Neural cell (in vitro differentiated cells): ENCODE measurements around the gene ZGLP1. TPM values are rescaled to one million over a fixed set of nuclear protein-coding genes. Genes with fewer than 3 reads are reported as not detected.

Source experiments
- H2AFZ ChIP-seq: fragments of 200-600, 300-800 bp; sonication (generic), shearing (Covaris generic); 2 replicates; pipeline ENCODE4 v1.6.0; 2014; ENCODE audit warnings: low read depth, mild to moderate bottlenecking, antibody characterized with exemption, low read length, moderate library complexity
- H3F3A ChIP-seq: fragments of 200-600 bp; shearing (Covaris generic); 2 replicates; pipeline ENCODE4 v1.6.1; 2016; ENCODE audit warnings: mild to moderate bottlenecking, moderate library complexity, mixed read lengths, antibody characterized with exemption, low read length; ENCODE audit not compliant: insufficient read depth, poor library complexity, severe bottlenecking
- H3K27ac ChIP-seq: fragments of 200-600, 300-800 bp; sonication (generic), shearing (Covaris generic); 2 replicates; pipeline ENCODE4 v1.5.1; 2014; ENCODE audit warnings: mild to moderate bottlenecking, low read length, moderate library complexity
- H3K27me3 ChIP-seq: fragments of 300-800, 200-600 bp; sonication (generic), shearing (Covaris generic); 2 replicates; pipeline ENCODE4 v1.6.0; 2014; ENCODE audit warnings: mild to moderate bottlenecking, low read depth, low read length, moderate library complexity; ENCODE audit not compliant: insufficient read depth
- H3K36me3 ChIP-seq: fragments of 300-800, 200-600 bp; sonication (generic), shearing (Covaris generic); 2 replicates; pipeline ENCODE4 v1.5.1; 2014; ENCODE audit warnings: mild to moderate bottlenecking, antibody characterized with exemption, low read length, moderate library complexity; ENCODE audit not compliant: insufficient read depth
- H3K4me2 ChIP-seq: fragments of 300-800, 200-600 bp; sonication (generic), shearing (Covaris generic); 2 replicates; pipeline ENCODE4 v1.6.0; 2014; ENCODE audit warnings: mild to moderate bottlenecking, low read length
- H3K4me3 ChIP-seq: fragments of 300-800, 200-600 bp; sonication (generic), shearing (Covaris generic); 2 replicates; pipeline ENCODE4 v1.5.1; 2014; ENCODE audit warnings: mild to moderate bottlenecking, low read length, moderate library complexity
- H3K79me2 ChIP-seq: fragments of 200-600 bp; shearing (Covaris generic); replicated peaks from 2 replicates; pipeline ENCODE4 v1.6.0; 2014; ENCODE audit warnings: mild to moderate bottlenecking, low read length, moderate library complexity; ENCODE audit not compliant: insufficient read depth
- H3K9ac ChIP-seq: fragments of 300-800, 200-600 bp; sonication (generic), shearing (Covaris generic); 2 replicates; pipeline ENCODE4 v1.6.1; 2016; ENCODE audit warnings: mild to moderate bottlenecking, low read length, mixed read lengths
- H3K9me2 ChIP-seq: fragments of 200-600 bp; shearing (Covaris generic); 2 replicates; pipeline ENCODE4 v1.6.1; 2016; ENCODE audit warnings: mild to moderate bottlenecking, low read length, mixed read lengths; ENCODE audit not compliant: insufficient read depth
- H3K9me3 ChIP-seq: fragments of 200-600, 300-800 bp; sonication (generic), shearing (Covaris generic); 2 replicates; pipeline ENCODE4 v1.6.1; 2016; ENCODE audit warnings: mild to moderate bottlenecking, mixed run types, low read length, moderate library complexity, mixed read lengths
- H4K20me1 ChIP-seq: fragments of 200-600 bp; shearing (Covaris generic); 2 replicates; pipeline ENCODE4 v1.6.1; 2016; ENCODE audit warnings: mild to moderate bottlenecking, mixed run types; ENCODE audit not compliant: insufficient read depth
- EP300 ChIP-seq: fragments of 450-650 bp; conservative IDR thresholded peaks from 2 replicates; pipeline ENCODE4 v1.6.1; 2014; ENCODE audit warnings: antibody characterized with exemption, mild to moderate bottlenecking, moderate library complexity; ENCODE audit not compliant: poor library complexity, severe bottlenecking
- EZH2 ChIP-seq: fragments of 200-600, 300-800 bp; shearing (Covaris generic), sonication (generic); IDR thresholded peaks from 2 replicates; pipeline ENCODE4 v1.6.1; 2014; ENCODE audit warnings: antibody characterized with exemption, low read length, borderline replicate concordance, mild to moderate bottlenecking; ENCODE audit not compliant: insufficient read depth, poor library complexity, severe bottlenecking
- MXI1 ChIP-seq: fragments of 450-650 bp; conservative IDR thresholded peaks from 2 replicates; pipeline ENCODE4 v1.6.1; 2014; ENCODE audit warnings: antibody characterized with exemption, mild to moderate bottlenecking; ENCODE audit not compliant: poor library complexity, severe bottlenecking
- POLR2AphosphoS5 ChIP-seq: IDR thresholded peaks from 2 replicates; pipeline ENCODE4 v1.6.1; 2012
- RAD21 ChIP-seq: fragments of 450-650 bp; conservative IDR thresholded peaks from 2 replicates; pipeline ENCODE4 v1.6.1; 2014; ENCODE audit warnings: antibody characterized with exemption, mild to moderate bottlenecking, moderate library complexity
- SMC3 ChIP-seq: fragments of 450-650 bp; conservative IDR thresholded peaks from 2 replicates; pipeline ENCODE4 v1.6.1; 2014; ENCODE audit warnings: antibody characterized with exemption, mild to moderate bottlenecking, moderate library complexity; ENCODE audit not compliant: poor library complexity
- TAF1 ChIP-seq: IDR thresholded peaks from 2 replicates; pipeline ENCODE4 v1.6.1; 2012; ENCODE audit warnings: low read depth
- polyA plus RNA-seq: library from polyadenylated mRNA; depleted of rRNA; stranded (reverse); fragments of >200 nt; gene quantifications from 2 replicates; pipeline ENCODE4 v1.2.3, GENCODE V29; 2014
- TF ChIP-seq, protein P1 (sequence below): fragments of 450-650 bp; IDR thresholded peaks from 2 replicates; pipeline ENCODE4 v1.5.1; 2014; ENCODE audit warnings: antibody characterized with exemption, mild to moderate bottlenecking, moderate library complexity; ENCODE audit not compliant: poor library complexity, severe bottlenecking
- TF ChIP-seq, protein P2 (sequence below): IDR thresholded peaks from 2 replicates; pipeline ENCODE4 v1.6.1; 2012; ENCODE audit warnings: borderline replicate concordance

Gene ZGLP1
- polyA plus RNA-seq, 1 donor from 2014 or later = 22.8 TPM

DNA sequence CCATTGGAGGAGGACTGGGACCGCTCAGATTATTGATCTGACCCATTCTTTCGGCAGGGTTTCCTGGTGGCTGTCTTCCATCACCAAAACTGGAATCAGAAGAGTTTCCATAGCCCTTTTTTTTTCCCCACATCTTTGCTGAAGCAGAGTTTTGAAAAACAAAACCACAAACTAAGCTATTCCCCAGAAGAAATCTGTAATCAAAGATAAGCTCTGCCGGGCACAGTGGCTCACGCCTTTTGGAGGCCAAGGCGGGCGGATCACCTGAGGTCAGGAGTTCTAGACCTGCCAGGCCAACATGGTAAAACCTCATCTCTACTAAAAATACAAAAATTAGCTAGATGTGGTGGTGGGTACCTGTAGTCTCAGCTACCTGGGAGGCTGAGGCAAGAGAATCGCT is 42.9 kb downstream of the ZGLP1 start:
- Histone ChIP-seq H3K79me2 (no peaks in the 10 kb centered on the region), H3K9me3 (no peaks in the 10 kb centered on the region), H3K27ac (no peak overlapping the region), H2AFZ (no peak overlapping the region), H3F3A (no peaks in the 10 kb centered on the region), H3K4me3 (no peak overlapping the region), H3K27me3 (peaks cover 29% of the 10 kb centered on the region), H3K4me2 (no peak overlapping the region), H3K9ac (no peak overlapping the region), H3K9me2 (no peaks in the 10 kb centered on the region), H4K20me1 (no peaks in the 10 kb centered on the region), H3K36me3 (no peaks in the 10 kb centered on the region)
- TF ChIP-seq EZH2 (no peak), RAD21 (no peak), MXI1 (no peak), TAF1 (no peak), POLR2AphosphoS5 (no peak), EP300 (no peak), SMC3 (no peak)
- TF ChIP-seq, protein P1, sequence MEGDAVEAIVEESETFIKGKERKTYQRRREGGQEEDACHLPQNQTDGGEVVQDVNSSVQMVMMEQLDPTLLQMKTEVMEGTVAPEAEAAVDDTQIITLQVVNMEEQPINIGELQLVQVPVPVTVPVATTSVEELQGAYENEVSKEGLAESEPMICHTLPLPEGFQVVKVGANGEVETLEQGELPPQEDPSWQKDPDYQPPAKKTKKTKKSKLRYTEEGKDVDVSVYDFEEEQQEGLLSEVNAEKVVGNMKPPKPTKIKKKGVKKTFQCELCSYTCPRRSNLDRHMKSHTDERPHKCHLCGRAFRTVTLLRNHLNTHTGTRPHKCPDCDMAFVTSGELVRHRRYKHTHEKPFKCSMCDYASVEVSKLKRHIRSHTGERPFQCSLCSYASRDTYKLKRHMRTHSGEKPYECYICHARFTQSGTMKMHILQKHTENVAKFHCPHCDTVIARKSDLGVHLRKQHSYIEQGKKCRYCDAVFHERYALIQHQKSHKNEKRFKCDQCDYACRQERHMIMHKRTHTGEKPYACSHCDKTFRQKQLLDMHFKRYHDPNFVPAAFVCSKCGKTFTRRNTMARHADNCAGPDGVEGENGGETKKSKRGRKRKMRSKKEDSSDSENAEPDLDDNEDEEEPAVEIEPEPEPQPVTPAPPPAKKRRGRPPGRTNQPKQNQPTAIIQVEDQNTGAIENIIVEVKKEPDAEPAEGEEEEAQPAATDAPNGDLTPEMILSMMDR = no peak
- TF ChIP-seq, protein P2, sequence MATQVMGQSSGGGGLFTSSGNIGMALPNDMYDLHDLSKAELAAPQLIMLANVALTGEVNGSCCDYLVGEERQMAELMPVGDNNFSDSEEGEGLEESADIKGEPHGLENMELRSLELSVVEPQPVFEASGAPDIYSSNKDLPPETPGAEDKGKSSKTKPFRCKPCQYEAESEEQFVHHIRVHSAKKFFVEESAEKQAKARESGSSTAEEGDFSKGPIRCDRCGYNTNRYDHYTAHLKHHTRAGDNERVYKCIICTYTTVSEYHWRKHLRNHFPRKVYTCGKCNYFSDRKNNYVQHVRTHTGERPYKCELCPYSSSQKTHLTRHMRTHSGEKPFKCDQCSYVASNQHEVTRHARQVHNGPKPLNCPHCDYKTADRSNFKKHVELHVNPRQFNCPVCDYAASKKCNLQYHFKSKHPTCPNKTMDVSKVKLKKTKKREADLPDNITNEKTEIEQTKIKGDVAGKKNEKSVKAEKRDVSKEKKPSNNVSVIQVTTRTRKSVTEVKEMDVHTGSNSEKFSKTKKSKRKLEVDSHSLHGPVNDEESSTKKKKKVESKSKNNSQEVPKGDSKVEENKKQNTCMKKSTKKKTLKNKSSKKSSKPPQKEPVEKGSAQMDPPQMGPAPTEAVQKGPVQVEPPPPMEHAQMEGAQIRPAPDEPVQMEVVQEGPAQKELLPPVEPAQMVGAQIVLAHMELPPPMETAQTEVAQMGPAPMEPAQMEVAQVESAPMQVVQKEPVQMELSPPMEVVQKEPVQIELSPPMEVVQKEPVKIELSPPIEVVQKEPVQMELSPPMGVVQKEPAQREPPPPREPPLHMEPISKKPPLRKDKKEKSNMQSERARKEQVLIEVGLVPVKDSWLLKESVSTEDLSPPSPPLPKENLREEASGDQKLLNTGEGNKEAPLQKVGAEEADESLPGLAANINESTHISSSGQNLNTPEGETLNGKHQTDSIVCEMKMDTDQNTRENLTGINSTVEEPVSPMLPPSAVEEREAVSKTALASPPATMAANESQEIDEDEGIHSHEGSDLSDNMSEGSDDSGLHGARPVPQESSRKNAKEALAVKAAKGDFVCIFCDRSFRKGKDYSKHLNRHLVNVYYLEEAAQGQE = no peak

DNA sequence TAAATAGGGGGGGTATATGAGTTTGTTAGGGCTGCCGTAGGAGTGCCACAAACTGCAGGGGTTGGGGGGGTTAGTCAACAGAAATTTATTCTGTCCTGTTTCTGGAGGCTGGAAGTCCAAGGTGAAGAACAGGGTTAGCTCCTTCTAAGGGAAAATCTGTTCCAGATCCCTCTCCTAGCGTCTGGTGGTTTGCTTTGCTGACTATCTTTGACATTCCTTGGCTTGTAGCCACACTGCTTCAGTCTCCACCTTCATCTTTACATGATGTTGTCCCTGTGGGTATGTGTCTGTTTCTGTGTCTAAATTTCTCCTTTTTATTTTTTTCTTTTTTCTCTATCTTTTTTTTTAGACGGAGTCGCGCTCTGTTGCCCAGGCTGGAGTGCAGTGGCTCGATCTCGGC is 46.8 kb downstream of the ZGLP1 start:
- H3K9me3 ChIP-seq = no peaks in the 10 kb centered on the region
- H4K20me1 ChIP-seq = no peaks in the 10 kb centered on the region
- no peak overlapping the region for H3K9ac ChIP-seq
- H3F3A ChIP-seq = no peaks in the 10 kb centered on the region
- H3K36me3 ChIP-seq = no peaks in the 10 kb centered on the region
- no peaks in the 10 kb centered on the region for H3K79me2 ChIP-seq
- no peak overlapping the region for H3K4me2 ChIP-seq
- no peaks in the 10 kb centered on the region for H3K9me2 ChIP-seq
- no peak overlapping the region for H3K4me3 ChIP-seq
- no peak for TF ChIP-seq POLR2AphosphoS5
- TF ChIP-seq, protein P2 = no peak
- no peak for TF ChIP-seq MXI1
- no peak for TF ChIP-seq EZH2
- TF ChIP-seq EP300 = no peak
- TF ChIP-seq RAD21 = no peak
- no peak for TF ChIP-seq TAF1
- TF ChIP-seq, protein P1 = no peak
- no peaks in the 10 kb centered on the region for H3K27me3 ChIP-seq
- no peak overlapping the region for H2AFZ ChIP-seq
- H3K27ac ChIP-seq = no peak overlapping the region
